HG03060 (cell line): ENCODE results near the gene MAGEB3.

Experiments used
- ATAC-seq: cut with Tn5 transposase; IDR thresholded peaks from one replicate; pipeline ENCODE4 v1.9.1; 2021; ENCODE audit warnings: low read depth, moderate number of reproducible peaks; ENCODE audit not compliant: unreplicated experiment

Gene MAGEB3

GRCh38 chrX:30275498-30275897 is 45.0 kb downstream of the MAGEB3 start:
- ATAC-seq: no peak

- ATAC-seq: no peak
Observed at GRCh38 chrX:30278365-30278764, 47.9 kb downstream of the MAGEB3 start.

GRCh38 chrX:30280428-30280827 is 50.0 kb downstream of the MAGEB3 start:
- no peak for ATAC-seq

- no peak for ATAC-seq
Observed at GRCh38 chrX:30282527-30282926, 52.1 kb downstream of the MAGEB3 start.

GRCh38 chrX:30283456-30284200 is 53.2 kb downstream of the MAGEB3 start:
- no peak for ATAC-seq
